SK-N-SH (cell line): Measurements from ENCODE around the gene NHS. TPM values are rescaled to one million over a fixed set of nuclear protein-coding genes. Genes with fewer than 3 reads are reported as not detected.

Source experiments
- CTCF ChIA-PET: fragments of 300-600, 350-600 bp; formaldehyde crosslinking; extraction: SDS; loops from one replicate; lab custom pipeline; 2021; lab: Yijun Ruan, JAX
- POLR2A ChIA-PET: fragments of 350-600 bp; sonication (Branson Sonifier 250); formaldehyde crosslinking; extraction: SDS; loops from one replicate; lab custom pipeline; 2020; ENCODE audit warnings: antibody characterized with exemption, inconsistent platforms; lab: Yijun Ruan, JAX
- DNase-seq: peaks from one replicate; pipeline ENCODE4 v3.0.0; 2012
- H2AFZ ChIP-seq: fragments of 200-600 bp; sonication (generic); 2 replicates; pipeline ENCODE4 v1.8.1; 2016; ENCODE audit warnings: antibody characterized with exemption, mild to moderate bottlenecking, low read depth
- H3F3A ChIP-seq: fragments of 200-600 bp; sonication (generic); replicated peaks from 2 replicates; pipeline ENCODE3; 2016; ENCODE audit warnings: antibody characterized with exemption, mild to moderate bottlenecking; ENCODE audit not compliant: insufficient read depth
- H3K27ac ChIP-seq, 2 experiments: fragments of 200-500 bp in 1 of 2; fragments of 200-600 bp in 1 of 2; sonication (Bioruptor generic) in 1 of 2; sonication (generic), shearing (Covaris generic) in 1 of 2; 2 replicates each; pipeline versions ENCODE4 v1.5.1 to v1.6.1; 2014 to 2016; ENCODE audit warnings: low read depth in 2 of 2, inconsistent platforms in 1 of 2, low read length in 1 of 2, mild to moderate bottlenecking in 1 of 2, mixed read lengths in 1 of 2
- H3K27me3 ChIP-seq: fragments of 200-600 bp; sonication (generic), shearing (Covaris generic); 2 replicates; pipeline ENCODE4 v1.6.1; 2016; ENCODE audit warnings: mixed run types; ENCODE audit not compliant: insufficient read depth
- H3K36me3 ChIP-seq, 2 experiments: fragments of 200-500 bp in 1 of 2; fragments of 200-600 bp in 1 of 2; sonication (Bioruptor generic) in 1 of 2; sonication (generic) in 1 of 2; replicated peaks in 1 of 2; 2 replicates each; pipeline versions ENCODE3 to v1.5.1; 2014 to 2016; ENCODE audit warnings: low read length in 1 of 2, mild to moderate bottlenecking in 1 of 2; ENCODE audit not compliant: insufficient read depth in 2 of 2, control insufficient read depth in 1 of 2
- H3K4me1 ChIP-seq, 2 experiments: fragments of 200-500 bp in 1 of 2; fragments of 200-600 bp in 1 of 2; sonication (Bioruptor generic) in 1 of 2; sonication (generic), shearing (Covaris generic) in 1 of 2; 2 replicates each; pipeline versions ENCODE4 v1.5.1 to v1.6.1; 2014 to 2016; ENCODE audit warnings: low read depth in 1 of 2, low read length in 1 of 2, mixed run types in 1 of 2; ENCODE audit not compliant: insufficient read depth in 2 of 2, control insufficient read depth in 1 of 2
- H3K4me2 ChIP-seq: fragments of 200-600 bp; sonication (generic), shearing (Covaris generic); 2 replicates; pipeline ENCODE4 v1.6.1; 2017; ENCODE audit warnings: mixed run types
- H3K4me3 ChIP-seq, 2 experiments: fragments of 200-500 bp in 1 of 2; fragments of 200-600 bp in 1 of 2; sonication (Bioruptor generic) in 1 of 2; sonication (generic), shearing (Covaris generic) in 1 of 2; 2 replicates each; pipeline versions ENCODE4 v1.5.1 to v1.8.1; 2014 to 2016; ENCODE audit warnings: low read depth in 2 of 2, inconsistent platforms in 1 of 2, low read length in 1 of 2, mild to moderate bottlenecking in 1 of 2, mixed read lengths in 1 of 2, moderate library complexity in 1 of 2
- H3K79me2 ChIP-seq: fragments of 200-600 bp; sonication (generic); 2 replicates; pipeline ENCODE4 v1.8.1; 2017; ENCODE audit warnings: mild to moderate bottlenecking; ENCODE audit not compliant: insufficient read depth
- H3K9ac ChIP-seq: fragments of 200-600 bp; sonication (generic); 2 replicates; pipeline ENCODE4 v1.6.1; 2017; ENCODE audit warnings: mixed run types
- H3K9me2 ChIP-seq: fragments of 200-600 bp; sonication (generic); 2 replicates; pipeline ENCODE4 v1.6.1; 2017; ENCODE audit warnings: mixed run types
- H3K9me3 ChIP-seq: fragments of 200-600 bp; sonication (generic); 2 replicates; pipeline ENCODE4 v1.6.1; 2017; ENCODE audit warnings: mixed run types, mild to moderate bottlenecking, moderate library complexity
- H4K20me1 ChIP-seq: fragments of 200-600 bp; sonication (generic); 2 replicates; pipeline ENCODE4 v1.6.1; 2017; ENCODE audit warnings: mild to moderate bottlenecking, mixed run types; ENCODE audit not compliant: insufficient read depth
- EZH2phosphoT487 ChIP-seq: fragments of 200-600 bp; sonication (generic); IDR thresholded peaks from 2 replicates; pipeline ENCODE4 v1.6.1; 2017; ENCODE audit warnings: low read depth, mixed run types, mild to moderate bottlenecking, antibody characterized with exemption, moderate library complexity, borderline replicate concordance
- FOXM1 ChIP-seq: IDR thresholded peaks from 2 replicates; pipeline ENCODE4 v1.4.0; 2012; ENCODE audit warnings: low read depth, mild to moderate bottlenecking
- MEF2A ChIP-seq: IDR thresholded peaks from 2 replicates; pipeline ENCODE4 v1.4.0; 2012; ENCODE audit warnings: low read depth, borderline replicate concordance
- MXI1 ChIP-seq: IDR thresholded peaks from 2 replicates; pipeline ENCODE4 v1.6.1; 2012; ENCODE audit warnings: mild to moderate bottlenecking, low read depth, low read length, improper control_type of control experiment
- NFIC ChIP-seq: IDR thresholded peaks from 2 replicates; pipeline ENCODE4 v1.4.0; 2012; ENCODE audit warnings: borderline replicate concordance
- NRF1 ChIP-seq: IDR thresholded peaks from 2 replicates; pipeline ENCODE4 v1.6.1; 2012; ENCODE audit warnings: low read depth, mild to moderate bottlenecking, low read length
- POLR2AphosphoS5 ChIP-seq: IDR thresholded peaks from 2 replicates; pipeline ENCODE4 v1.6.1; 2012; ENCODE audit warnings: low read depth, low read length
- RFX5 ChIP-seq: IDR thresholded peaks from 2 replicates; pipeline ENCODE4 v1.6.1; 2012; ENCODE audit warnings: mild to moderate bottlenecking, improper control_type of control experiment, low read length
- TCF12 ChIP-seq: IDR thresholded peaks from 2 replicates; pipeline ENCODE4 v1.4.0; 2012
- YY1 ChIP-seq: IDR thresholded peaks from 2 replicates; pipeline ENCODE4 v1.4.0; 2012; ENCODE audit warnings: low read depth, mild to moderate bottlenecking
- WGBS: methylation state at CpG from one replicate; pipeline ENCODE4 v1.1.6; 2017; ENCODE audit warnings: low lambda C conversion rate; 5-methylcytosine and 5-hydroxymethylcytosine counted together
- polyA plus RNA-seq, 3 experiments: library from polyadenylated mRNA; depleted of rRNA; stranded (reverse); fragments of >200 nt; gene quantifications; 2 replicates each; pipeline ENCODE4 v1.2.3, GENCODE V29; 2012
- small RNA-seq, 7 experiments: library from RNA; depleted of rRNA; stranded (forward); fragments of <200 nt; gene quantifications; one replicate each; pipeline ENCODE3, GENCODE V24; 2012
- TF ChIP-seq, protein P1 (sequence below): IDR thresholded peaks from 2 replicates; pipeline ENCODE4; 2012
- TF ChIP-seq, protein P2 (sequence below): IDR thresholded peaks from 2 replicates; pipeline ENCODE4 v1.4.0; 2012; ENCODE audit warnings: low read depth, borderline replicate concordance
- TF ChIP-seq, protein P3 (sequence below): IDR thresholded peaks from 2 replicates; pipeline ENCODE4 v1.4.0; 2012; ENCODE audit warnings: low read depth, borderline replicate concordance
- TF ChIP-seq, protein P4 (sequence below): IDR thresholded peaks from 2 replicates; pipeline ENCODE4 v1.4.0; 2012; ENCODE audit warnings: low read depth

The NHS gene
- polyA plus RNA-seq, 1 of the 3 experiments (the other 2 are of a cell fraction), result 1.0 TPM

DNA sequence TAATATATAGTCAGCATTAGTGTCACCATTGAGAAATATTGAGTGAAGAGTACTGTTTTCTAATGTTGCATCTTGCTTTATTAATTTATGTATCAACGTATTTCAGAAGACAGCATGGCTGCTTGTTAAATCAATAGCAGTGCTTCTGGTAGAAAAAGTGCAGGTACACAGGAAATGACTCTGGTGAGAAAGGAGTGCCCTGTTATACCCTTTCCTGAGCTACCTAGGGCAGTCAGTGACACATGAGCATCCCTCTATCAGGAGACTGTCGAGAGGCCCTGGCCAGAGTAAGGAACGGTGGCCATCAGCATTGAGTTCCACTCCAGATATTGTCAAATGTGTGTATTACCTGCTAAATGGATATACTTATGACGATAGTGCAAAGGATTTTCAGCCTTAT, 404.4 kb downstream of the NHS start:
- Histone ChIP-seq H4K20me1 (no peaks in the 10 kb centered on the region), H3K4me3 (no peak overlapping the region), H3F3A (no peaks in the 10 kb centered on the region), H3K9ac (no peak overlapping the region), H3K9me3 (no peaks in the 10 kb centered on the region), H2AFZ (no peak overlapping the region), H3K9me2 (no peaks in the 10 kb centered on the region), H3K79me2 (no peaks in the 10 kb centered on the region), H3K4me1 (no peaks in the 10 kb centered on the region), H3K36me3 (no peaks in the 10 kb centered on the region), H3K27me3 (no peaks in the 10 kb centered on the region), H3K4me2 (no peak overlapping the region), H3K27ac (no peak overlapping the region)
- CTCF ChIA-PET, result interaction anchor here (1.0 kb wide), 1 partner anchor 10 kb away, joined by 3 read pairs; no protein-coding TSS in a partner anchor
- no peak for DNase-seq
- POLR2A ChIA-PET, result no interaction called here
- WGBS, result 32% methylated on average over 4 of the region's 4 CpGs
- TF ChIP-seq, protein P1, sequence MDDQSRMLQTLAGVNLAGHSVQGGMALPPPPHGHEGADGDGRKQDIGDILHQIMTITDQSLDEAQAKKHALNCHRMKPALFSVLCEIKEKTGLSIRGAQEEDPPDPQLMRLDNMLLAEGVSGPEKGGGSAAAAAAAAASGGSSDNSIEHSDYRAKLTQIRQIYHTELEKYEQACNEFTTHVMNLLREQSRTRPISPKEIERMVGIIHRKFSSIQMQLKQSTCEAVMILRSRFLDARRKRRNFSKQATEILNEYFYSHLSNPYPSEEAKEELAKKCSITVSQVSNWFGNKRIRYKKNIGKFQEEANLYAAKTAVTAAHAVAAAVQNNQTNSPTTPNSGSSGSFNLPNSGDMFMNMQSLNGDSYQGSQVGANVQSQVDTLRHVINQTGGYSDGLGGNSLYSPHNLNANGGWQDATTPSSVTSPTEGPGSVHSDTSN, result no peak
- TF ChIP-seq TCF12 (no peak), FOXM1 (no peak), POLR2AphosphoS5 (no peak), NRF1 (no peak), RFX5 (no peak), MEF2A (no peak), YY1 (no peak), EZH2phosphoT487 (no peak), NFIC (no peak), MXI1 (no peak)
- TF ChIP-seq, protein P2, sequence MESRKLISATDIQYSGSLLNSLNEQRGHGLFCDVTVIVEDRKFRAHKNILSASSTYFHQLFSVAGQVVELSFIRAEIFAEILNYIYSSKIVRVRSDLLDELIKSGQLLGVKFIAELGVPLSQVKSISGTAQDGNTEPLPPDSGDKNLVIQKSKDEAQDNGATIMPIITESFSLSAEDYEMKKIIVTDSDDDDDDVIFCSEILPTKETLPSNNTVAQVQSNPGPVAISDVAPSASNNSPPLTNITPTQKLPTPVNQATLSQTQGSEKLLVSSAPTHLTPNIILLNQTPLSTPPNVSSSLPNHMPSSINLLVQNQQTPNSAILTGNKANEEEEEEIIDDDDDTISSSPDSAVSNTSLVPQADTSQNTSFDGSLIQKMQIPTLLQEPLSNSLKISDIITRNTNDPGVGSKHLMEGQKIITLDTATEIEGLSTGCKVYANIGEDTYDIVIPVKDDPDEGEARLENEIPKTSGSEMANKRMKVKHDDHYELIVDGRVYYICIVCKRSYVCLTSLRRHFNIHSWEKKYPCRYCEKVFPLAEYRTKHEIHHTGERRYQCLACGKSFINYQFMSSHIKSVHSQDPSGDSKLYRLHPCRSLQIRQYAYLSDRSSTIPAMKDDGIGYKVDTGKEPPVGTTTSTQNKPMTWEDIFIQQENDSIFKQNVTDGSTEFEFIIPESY, result no peak
- TF ChIP-seq, protein P3, sequence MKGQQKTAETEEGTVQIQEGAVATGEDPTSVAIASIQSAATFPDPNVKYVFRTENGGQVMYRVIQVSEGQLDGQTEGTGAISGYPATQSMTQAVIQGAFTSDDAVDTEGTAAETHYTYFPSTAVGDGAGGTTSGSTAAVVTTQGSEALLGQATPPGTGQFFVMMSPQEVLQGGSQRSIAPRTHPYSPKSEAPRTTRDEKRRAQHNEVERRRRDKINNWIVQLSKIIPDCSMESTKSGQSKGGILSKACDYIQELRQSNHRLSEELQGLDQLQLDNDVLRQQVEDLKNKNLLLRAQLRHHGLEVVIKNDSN, result no peak
- TF ChIP-seq, protein P4, sequence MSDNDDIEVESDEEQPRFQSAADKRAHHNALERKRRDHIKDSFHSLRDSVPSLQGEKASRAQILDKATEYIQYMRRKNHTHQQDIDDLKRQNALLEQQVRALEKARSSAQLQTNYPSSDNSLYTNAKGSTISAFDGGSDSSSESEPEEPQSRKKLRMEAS, result no peak

Small RNAs within 50 kb of the gene (small RNA-seq; reads per million reads assigned to genes)
- 0 reads per million in 7 experiments for gene MIR4768
- gene RF01210, result 0 reads per million in 7 experiments
